Esophagus mucosa (tissue), 1 donor: ENCODE results near the gene KCNJ9. TPM values are rescaled to one million over a fixed set of nuclear protein-coding genes. Genes with fewer than 3 reads are reported as not detected.
"Not testable (repeated sequence)": the region's sequence is repeated elsewhere in the genome, so short reads cannot be mapped to it uniquely, and the experiment has no call there.

ENCODE experiments used
- ATAC-seq: fragments of 200-7000 bp; cut with Tn5 transposase; one replicate; pipeline ENCODE4 v1.9.1; 2020
- total RNA-seq: library from RNA; stranded (reverse); gene quantifications from one replicate; pipeline ENCODE4 v1.2.4, GENCODE V29; 2023
- donor health status: DM: yes; HTN: yes; CAD: no.

Gene KCNJ9
- total RNA-seq, 1 donor from 2014 or later, result not detected

DNA sequence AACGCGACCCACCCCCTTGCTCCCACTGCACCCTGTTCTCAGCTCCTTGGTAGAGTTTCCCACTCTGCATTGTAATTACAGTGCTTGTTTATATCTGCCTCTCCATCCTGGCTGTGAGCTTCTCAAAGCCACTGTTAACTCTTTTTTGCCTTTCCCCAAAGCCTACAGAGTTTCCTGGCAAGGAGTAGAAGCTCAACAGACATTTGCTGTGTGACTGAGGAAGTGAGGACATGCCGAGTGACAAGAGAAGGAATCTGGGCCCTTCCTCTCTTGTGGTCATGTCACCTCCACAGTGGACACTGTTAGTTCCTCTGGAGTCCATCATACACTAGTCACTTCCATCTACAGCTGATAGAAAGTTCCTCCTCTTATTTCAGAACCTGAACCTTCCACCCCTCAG, 23.1 kb downstream of the KCNJ9 start:
- ATAC-seq, result no peak

DNA sequence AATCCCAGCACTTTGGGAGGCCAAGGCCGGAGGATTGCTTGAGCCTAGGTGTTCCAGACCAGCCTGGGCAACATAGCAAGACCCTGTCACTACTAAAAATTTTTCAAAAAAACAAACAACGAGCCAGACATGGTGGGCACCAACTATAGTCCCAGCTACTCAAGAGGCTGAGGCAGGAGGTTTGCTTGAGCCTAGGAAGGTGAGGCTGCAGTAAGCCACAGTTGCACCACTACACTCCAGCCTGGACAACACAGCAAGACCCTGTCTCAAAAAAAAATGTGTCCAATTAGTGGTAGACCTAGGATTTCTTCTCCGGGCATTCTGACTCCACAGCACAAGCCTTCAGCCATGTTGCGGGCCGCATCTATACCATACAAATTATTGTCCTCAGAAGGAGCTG, 23.8 kb downstream of the KCNJ9 start:
- no peak for ATAC-seq

DNA sequence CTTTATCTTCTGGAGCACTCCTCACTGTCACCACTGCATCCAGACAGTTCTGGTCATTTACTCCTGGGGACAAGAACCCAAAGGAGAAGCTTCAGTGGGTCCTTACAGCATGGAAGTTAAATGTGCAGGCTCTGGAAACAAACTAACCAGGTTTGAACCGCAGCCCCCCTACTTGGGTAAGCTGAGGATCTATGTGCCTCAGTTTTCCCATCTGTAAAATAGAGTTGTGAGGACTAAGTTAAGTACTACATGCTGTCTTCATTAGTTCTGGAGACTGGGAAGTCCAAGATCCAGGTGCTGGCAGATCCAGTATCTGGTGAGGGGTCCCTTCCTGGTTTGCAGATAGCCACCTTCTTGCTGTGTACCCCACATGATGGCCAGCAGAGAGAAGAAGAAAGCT, 26.2 kb downstream of the KCNJ9 start:
- no peak for ATAC-seq

DNA sequence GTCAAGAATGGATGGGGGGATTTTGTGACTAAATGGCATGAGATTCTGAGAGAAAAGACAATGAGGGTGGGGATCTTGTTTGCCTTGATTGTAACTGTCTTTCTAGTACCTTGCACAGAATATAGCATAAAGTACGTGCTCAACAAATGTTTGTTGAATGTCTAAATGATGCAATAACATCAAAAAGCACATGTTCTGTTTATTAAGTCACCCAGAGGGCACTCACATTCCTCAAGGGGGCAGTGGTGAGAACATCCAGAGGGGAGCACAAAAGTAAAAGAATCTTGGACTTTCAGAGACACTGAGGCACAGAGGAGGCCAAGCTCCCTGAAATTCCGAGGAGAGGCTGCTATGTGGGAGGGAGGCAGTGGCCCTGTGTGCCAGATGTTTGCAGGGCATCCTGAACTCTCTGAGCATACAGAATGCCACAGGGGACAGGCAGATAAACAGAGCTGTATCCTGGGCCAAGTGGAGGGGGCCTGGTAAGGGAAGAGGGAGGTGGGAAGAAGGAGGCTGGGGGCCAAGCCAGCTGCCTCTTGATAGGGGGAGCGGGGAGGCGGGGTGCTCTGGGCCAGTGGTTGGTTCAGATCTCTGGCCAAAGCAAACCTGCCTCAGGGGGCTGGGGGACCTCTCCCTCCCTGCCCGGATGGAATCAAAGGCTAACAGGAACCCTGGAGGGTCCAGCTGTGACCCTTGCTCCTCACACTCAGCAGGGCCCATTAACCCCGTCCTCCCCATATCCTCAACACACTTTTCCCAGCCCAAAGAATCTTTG, 27.7 kb downstream of the KCNJ9 start:
- ATAC-seq, result no peak

DNA sequence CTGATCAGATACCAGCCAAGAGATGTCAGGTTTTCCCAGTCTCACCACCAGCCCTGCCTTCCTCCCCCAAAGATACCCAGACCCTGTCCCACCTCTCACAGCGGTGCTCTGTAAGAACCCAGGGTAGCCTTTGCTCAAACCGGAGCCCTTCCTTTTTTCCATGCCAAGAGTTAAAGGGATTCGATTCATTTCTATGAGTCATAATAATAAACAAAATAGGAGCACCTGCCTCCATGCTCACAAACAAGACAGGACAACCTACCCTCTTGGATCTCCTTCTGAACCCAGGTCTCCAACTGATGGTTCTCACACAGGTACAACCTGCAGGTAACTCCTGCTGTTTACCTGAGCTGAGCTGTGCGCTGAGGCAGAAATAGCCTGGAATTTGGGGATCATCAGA, 28.3 kb downstream of the KCNJ9 start:
- ATAC-seq, result no peak

DNA sequence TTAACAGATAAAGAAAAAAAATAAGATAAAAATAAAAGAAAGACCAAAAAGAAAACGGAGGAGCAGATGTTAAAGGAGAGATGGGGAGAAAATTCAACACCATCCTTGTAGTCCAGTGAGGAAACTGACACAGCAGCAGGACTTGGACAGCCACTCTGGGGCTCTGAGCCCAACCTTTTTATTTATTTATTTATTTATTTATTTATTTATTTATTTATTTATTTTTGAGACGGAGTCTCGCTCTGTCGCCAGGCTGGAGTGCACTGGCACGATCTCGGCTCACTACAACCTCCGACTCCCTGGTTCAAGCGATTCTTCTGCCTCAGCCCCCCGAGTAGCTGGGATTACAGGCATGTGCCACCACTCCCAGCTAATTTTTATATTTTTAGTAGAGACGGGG, 30.1 kb downstream of the KCNJ9 start:
- ATAC-seq, result not testable (repeated sequence)

DNA sequence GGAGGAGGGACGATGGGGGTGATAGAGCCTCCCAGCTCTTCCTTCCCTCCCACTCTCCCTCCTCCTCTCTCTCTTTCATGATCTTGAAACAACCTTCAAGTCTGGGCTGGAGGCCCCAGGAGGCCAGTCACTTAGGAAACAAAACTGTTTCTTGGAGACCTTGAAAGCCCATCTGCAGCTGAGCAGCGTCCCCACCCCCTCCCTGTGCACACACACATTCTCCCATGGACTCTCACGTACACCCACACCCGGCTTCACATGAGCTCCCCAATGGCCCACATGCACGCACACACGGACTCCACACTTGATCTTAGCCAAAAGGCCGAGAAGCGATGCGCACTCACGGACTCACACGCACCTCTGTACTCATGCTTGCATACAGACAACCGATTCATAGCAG, 31.0 kb downstream of the KCNJ9 start:
- no peak for ATAC-seq

DNA sequence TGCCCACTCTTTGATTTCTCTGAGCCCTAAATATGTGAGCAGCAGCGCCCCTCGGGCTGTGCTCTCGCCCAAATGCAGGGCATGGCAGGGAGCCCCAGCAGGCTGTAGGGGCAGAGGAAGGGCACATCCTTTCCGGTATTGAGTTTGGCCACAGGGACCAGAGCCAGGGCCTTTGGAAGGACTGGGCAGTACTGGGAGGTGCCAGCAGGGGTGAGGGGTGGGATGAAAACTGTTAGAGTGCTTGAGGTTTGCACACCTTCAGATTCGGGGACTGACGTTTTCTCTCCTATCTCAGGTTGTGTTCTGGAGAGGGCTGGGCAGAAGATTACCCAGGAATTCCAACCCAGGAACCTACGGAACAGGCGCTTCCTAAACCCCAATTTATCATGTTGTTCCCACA, 32.1 kb downstream of the KCNJ9 start:
- ATAC-seq, result no peak

DNA sequence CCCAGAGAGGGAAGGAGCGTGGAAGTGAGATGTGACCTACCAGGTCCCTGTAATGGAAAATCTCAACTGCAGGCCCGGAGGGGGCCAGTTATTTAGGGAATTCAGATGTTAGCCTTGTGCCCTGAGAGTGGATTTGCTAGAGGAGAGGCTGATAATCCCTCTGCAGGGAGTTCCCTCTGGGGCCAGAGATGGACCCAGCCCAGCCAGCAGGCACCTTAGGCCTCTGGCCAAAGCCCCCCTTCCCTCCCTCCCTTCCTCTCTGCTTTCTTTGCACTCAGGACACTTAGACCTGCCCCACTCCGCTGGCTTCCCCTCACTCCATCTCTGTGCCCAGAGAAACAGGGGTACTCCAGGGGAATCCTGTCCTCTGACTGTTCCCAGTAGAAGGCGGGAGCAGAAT, 32.7 kb downstream of the KCNJ9 start:
- no peak for ATAC-seq

DNA sequence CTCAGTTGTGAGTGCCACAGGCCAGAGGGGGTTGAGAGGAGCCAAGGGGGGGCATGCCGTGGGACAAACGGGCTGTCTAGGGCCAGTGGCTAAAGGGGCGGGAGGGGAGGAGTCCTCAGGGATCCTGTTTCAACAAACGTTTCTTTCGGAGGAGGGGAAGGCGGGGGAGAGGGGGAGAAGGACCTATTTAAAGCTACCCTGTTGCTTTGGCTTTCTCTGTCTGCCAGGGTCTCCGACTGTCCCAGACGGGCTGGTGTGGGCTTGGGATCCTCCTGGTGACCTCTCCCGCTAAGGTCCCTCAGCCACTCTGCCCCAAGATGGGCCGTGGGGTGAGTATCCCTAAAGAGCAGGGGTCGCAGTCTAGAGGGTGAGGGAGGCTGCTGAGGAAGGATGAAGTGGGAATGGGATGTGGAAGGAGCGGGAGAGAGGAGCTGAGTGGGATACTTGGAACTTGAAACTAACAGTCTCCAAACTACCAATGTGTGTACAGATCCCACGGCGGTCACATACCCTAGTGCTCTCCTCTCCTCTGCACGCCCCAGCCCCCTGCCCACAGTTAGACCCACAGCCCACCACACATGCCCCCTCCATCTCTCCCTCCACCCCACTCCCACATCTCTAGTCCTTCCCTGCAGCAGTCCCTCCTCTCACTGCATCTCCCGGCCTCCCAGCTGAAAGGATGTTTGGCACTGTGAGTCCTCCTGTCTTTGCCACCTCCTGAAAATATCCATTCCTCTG, 34.4 kb downstream of the KCNJ9 start, which contains the start of gene ATP1A2:
Gene ATP1A2 (plus strand): TSS at position 215 of the 738 bp plus-strand sequence. CDS start 103 bp downstream, at position 318.
- no peak for ATAC-seq

DNA sequence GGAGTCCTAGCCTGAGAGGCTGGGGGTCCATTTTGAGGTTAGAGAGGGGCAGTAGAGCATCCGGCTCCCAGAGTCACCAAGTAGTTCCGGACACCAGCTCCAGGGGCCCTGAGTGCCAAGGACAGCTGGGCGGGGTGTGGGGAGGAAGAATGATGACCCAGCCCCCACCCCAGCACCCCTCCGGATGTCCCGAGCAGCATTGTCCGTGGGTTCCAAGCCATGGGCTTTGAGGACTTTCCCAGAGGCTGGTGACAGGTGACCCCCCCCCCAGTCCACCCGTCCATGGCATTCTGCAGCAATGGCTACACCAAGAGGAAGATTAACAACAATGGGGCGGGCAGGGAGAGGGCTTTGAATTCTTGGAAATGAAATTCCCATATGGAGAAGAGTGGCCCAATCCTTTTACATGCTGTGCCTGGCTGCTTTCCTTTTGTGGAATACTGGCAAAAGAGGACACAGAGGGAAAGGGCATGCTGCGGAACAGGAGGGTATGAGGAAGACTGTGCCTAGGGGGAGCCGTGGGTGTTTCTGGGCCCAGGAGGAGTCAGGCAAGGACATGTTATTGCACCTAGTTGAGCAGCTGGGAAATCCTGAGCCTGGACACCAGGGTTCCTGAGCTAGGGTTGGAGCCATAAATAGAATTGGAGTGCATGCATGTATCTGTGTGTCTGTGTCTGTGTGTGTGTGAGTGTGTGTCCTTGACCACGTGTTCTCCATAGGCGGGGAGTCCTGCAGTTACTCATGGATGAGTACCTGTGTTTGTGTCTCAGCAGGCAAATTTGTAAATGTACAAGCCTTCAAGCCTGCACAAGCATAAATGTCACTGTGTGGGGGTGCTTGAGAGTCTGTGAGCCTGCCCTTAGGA, 35.2 kb downstream of the KCNJ9 start:
- peak; percentile 82 for ATAC-seq

DNA sequence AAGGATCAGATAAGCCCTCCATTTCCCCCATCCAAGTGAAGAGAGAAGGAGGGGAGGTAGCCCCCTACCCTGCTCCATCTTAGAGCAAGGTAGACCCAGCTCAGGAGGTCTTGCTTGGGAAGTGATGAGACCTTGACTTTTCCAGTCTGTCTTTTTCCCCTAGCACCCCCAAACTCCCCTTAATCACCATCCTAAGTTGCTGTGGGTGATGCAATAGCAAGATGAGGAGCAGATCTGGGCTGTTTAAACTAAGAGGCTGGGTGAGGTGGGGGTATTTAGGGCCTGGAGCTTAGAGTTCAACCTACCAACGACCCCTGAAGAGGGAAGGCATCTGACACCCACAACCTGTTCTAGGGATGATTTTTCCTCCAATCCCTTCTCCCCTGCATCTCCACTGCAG, 36.0 kb downstream of the KCNJ9 start:
- no peak for ATAC-seq

DNA sequence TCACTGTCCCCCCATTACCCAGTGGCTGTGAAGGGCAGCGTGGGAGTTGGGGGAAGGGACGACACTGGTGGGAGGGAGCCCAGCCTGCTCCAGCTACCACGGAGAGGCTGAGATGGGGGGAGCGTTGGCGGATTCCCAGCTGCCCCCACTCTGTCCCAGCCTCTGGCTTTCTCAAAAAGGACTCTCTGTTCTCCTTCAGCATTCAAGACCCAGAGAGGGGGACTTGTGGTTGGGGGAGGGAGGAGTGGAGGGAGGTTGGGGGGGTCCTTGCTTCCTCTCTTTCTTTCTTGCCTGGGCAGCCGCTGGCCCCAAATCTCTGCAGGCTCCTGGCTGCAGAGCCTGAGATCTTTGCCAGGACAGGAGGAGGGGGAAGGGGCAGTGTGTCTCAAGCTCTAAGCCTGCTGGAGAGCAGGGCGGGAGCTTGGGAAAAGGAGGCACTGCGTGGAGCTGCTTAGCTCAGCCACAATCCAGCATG, 36.4 kb downstream of the KCNJ9 start:
- no peak for ATAC-seq

DNA sequence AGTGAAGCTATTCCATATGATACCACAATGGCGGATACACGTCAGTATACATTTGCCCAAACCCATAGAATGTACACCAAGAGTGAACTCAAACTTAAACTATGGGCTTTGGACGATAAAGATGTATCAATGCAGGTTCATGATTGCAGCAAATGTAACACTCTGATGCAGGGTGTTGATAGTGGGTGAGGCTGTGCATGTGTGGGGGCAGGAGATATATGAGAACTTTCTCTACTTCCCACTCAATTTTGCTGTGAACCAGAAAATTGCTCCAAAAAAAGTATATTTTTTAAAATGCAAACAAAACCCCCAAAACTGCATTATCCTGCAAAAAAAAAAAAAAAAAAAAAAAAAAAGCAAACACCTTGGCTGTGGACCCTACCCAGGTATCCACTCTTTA, 37.6 kb downstream of the KCNJ9 start:
- ATAC-seq, result no peak

DNA sequence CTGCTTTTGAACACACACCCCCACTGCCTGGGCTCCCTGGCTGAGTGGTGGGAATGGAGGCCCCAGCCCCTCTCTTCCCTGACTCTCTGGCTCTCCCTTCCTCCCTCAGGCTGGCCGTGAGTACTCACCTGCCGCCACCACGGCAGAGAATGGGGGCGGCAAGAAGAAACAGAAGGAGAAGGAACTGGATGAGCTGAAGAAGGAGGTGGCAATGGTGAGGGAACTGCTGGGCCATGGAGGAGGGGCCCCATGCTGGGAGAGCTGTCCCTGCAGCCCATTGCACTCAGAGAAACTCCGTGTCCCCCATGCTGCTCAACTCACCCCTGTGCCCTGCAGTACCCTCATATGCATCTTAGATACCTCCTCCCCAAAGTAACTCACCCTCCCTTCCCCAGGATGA, 39.5 kb downstream of the KCNJ9 start:
- ATAC-seq, result no peak

DNA sequence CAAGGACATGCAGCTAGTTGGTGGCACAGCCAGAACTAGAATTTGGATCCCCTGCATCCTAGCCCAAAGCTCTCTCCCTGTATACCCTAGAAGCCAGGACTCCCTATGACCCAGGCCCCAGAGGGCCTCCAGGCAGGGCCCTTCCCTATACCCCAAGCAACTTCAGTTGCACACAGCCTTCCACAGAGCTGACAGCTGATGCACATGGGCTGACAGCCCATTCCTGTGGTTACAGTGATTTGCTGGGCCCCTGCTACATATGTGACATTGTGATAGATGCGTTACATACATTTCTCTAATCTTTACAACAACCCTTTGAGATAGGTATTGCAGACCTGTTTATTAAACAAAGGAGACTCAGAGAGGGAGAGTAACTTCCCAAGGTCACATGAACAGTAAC, 40.0 kb downstream of the KCNJ9 start:
- ATAC-seq, result no peak

DNA sequence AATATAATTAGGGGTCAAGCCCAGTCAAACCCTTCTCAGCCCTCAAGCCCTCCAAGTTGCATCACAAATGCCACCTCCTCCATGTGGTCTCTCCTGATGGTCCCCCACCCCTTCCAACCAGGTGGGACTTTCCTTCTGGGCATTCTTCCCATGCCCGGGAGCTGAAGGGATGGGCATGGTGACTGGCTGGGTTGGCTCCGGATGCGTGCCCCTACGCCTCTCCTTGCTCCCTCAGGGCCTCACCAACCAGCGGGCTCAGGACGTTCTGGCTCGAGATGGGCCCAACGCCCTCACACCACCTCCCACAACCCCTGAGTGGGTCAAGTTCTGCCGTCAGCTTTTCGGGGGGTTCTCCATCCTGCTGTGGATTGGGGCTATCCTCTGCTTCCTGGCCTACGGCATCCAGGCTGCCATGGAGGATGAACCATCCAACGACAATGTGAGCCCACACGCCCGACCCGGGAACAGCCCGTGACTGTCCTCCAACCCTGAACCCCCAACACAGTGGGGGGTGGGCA, 41.7 kb downstream of the KCNJ9 start:
- ATAC-seq, result no peak

DNA sequence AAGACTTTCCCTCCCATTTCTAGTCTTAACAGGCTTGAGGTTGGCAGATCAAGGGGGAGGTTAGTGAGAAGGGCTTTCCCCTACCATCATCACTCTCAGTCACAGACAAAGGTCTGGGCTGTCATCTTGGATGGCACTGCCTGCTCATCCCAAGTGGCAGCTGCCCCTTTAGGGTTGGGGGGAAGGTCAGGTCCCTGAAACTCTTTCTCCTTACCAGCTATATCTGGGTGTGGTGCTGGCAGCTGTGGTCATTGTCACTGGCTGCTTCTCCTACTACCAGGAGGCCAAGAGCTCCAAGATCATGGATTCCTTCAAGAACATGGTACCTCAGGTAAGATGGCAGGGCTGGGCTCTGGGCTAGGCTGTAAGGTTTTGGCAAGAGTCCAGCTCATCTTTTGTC, 42.4 kb downstream of the KCNJ9 start:
- ATAC-seq, result no peak

DNA sequence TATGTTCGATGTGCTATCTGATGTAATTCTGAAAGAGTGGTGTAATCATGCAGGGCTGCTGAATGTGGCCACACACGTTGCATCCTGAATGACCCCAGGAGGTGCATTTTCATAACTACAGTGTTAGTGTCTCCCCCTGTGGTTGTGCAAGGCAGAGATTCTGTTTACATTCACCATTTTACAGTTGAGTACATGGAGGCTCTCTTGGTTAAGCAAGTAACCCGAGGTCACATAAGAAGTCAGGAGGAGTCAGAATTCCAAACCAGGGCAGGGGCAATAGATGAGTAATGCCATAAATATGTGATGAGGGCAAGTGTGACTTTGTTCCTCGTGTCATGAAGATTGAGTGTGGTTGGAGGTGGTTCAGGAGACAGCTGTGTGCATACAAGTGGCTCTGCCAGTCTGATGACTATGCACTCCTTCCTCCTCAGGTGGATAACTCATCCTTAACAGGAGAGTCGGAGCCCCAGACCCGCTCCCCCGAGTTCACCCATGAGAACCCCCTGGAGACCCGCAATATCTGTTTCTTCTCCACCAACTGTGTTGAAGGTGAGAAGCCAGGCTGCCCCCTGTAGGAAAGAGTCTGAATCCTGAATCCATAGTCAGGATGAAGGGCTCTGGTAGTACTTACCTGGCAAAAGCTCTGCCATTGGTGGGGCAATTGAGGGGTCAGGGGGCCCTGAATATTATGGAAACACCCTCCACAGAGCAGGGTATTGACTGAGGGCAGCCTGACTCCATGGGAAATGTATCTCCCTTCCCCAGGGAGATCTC, 43.6 kb downstream of the KCNJ9 start:
- ATAC-seq, result peak; percentile 95

DNA sequence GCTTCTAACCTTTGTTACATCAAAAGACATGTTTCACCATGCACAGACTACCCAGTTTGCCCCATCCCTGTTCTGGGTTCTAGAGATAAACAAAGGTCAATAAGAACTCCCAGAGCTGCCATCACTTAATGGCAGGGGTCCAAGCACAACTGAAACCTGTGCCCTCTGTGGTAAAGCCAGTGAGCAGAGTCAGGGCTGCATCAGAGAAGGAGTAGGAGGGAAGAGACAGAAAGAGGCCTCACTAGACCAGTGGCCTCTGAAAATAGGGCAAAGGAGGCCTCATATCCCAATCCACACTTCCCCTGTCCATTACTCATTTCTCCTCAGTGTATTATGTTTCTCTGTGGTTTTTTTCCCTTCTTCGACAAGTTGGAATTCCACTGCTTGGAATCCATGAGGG, 44.4 kb downstream of the KCNJ9 start:
- no peak for ATAC-seq

DNA sequence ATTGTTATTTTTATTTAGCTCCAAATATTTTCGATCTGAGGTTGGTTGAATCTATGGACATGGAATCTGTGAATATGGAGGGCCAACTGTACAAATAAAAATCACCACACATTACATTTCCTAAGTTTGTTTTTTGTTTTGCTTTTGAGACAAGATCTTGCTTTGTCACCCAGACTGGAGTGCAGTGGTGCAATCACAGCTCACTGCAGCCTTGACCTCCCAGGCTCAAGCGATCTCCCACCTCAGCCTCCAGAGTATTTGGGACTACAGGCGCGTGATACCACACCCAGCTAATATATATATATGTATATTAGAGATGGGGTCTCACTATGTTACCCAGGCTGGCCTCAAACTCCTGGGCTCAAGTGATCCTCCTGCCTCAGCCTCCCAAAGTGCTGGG, 45.0 kb downstream of the KCNJ9 start:
- not testable (repeated sequence) for ATAC-seq

DNA sequence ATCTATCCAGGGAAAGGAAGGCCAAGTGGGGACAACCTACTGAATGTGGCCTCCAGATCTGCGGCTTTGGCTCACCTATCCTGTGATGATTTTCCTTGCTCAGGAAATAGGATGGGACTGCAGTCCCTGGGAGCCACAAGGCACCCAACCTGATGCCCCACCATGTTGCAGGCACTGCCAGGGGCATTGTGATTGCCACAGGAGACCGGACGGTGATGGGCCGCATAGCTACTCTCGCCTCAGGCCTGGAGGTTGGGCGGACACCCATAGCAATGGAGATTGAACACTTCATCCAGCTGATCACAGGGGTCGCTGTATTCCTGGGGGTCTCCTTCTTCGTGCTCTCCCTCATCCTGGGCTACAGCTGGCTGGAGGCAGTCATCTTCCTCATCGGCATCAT, 46.0 kb downstream of the KCNJ9 start:
- no peak for ATAC-seq
